C1 segment of cervical spinal cord (tissue), 14 donors: ENCODE measurements around the gene PANX1.

ENCODE experiments used
- DNase-seq, 14 donors: peaks; one replicate each; lab custom pipeline; 2025; lab: John Stamatoyannopoulos, UW

PANX1 gene

DNA sequence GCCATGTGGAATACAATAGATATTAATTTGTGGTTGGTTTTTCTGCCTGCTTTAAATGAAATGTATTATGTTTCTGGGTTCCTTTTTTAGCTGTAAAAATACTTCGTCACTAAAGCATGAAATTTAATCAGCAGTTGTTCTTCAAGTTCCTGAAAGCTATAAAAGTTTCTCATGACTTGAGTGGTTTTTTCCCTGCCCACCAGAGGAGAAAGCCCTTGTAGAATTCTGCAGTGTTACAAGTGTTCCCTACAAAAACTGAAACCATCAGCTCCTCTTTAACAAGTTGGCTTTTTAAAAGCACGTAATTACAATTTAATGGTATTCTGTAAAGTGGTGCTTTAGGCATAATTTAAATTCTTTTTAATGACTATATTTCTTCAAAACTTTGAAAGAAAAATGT lies 56.2 kb downstream of the PANX1 start:
- no peak for DNase-seq

- no peak for DNase-seq
Measured at GRCh38 chr11:94185416-94186084, 56.9 kb downstream of the PANX1 start.

DNA sequence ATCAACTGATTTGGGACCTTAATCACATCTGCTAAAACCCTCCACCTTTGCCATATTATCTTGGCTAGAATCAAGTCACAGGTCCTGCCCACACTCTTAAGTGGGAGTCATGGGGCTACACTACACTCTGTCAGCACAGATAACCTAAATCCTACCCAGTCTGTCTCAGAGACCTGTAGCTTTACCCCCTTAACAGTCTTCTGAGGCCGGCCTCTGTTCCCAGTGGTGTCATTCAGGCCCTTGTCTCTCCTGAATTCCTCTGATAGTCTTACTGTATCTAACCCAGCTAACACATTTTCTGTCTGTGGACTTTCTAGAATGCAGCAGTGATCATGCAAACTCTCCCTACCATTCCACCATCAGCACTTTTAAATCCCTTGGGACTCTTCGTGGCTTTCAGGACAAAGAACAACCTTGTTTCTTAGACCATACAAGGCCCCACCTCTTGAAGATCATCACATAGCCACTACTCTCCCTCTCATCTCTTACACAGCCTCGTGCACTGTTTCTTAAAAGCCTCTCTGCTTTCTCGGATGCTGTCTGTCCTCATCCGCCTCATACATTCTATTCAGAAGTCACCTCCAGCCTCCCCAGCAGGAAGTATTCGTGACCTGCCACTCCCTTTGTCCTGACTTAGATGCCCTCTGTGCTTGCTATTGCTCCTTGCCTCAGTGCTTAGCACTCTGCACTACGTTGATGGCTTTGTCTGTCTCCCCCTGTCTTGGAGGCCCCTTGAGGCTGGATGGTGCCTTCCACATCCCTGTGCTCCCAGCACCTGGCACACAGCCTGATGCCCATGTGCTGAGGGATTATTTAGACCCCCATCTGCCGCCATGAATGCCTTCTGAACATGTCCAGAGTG lies 57.9 kb downstream of the PANX1 start:
- no peak for DNase-seq

GRCh38 chr11:94193288-94193687 lies 64.6 kb downstream of the PANX1 start:
- peak in 1 of 14 donors; percentile 37 for DNase-seq

GRCh38 chr11:94194712-94195111 lies 66.1 kb downstream of the PANX1 start:
- peak in 1 of 14 donors; percentile 20 for DNase-seq

DNA sequence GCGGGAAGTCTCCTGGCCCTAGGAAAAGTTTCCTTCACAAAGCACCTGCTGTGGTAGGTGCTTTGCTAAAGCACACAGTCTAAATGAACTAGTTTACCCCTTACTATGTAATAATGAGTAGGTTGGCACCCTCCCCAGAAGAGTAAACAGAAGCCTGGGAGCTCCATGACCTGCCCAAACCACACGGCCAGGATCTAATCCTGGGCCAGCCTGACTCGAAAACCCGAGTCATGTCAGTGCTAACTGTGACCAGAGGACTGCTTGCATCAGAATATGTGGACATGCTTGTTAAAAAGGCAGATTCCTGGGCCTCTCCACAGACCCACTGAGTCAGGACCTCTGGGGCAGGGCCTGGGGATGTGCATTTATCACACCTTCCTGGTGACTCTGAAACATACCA lies 67.7 kb downstream of the PANX1 start:
- DNase-seq: peak in 1 of 14 donors; percentile 17

DNA sequence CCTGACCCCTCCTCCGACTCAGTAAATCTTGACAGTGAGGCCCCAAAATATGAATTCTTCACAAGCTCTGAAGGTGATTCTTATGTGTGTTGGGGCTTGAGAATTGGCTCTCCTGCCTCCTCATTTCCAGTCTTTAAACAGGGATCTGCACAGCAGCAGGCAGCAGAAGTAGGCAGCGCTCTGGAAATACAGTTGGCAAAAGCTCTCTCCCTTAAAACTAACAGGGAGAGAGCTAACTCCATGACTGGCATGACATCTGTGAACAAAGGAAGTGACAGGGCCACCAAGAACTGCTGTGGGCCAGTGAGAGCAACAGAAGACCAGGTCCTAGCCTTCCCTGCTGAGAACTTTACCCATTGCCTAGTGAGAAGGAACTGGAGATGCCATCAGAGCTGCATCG lies 70.1 kb downstream of the PANX1 start:
- peak in 1 of 14 donors; percentile 64 for DNase-seq

- DNase-seq: peak in 2 of 14 donors; percentile 13 to 93
Measured at GRCh38 chr11:94199136-94200130, 70.8 kb downstream of the PANX1 start.

DNA sequence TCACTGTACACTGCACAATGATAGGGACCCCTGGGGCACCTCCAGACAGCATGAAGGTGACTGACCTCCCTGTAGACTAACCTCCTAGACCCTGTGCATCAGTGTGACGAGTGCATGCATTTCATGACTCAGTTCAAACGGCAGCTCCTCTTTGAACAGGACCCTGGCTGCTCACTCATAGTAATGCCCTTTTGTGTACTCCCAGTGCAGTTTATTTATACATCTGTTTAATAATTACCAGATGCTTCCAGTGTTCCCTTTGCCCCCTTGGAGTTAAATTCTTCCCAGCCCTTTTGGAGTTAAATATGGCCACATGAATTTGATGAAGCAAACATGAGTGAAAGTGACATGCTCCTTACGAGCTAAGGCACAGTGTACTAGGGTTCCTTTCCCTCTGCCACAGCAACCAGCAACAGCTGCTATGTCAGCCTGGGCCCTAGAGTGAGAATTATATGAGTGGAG lies 72.4 kb downstream of the PANX1 start:
- DNase-seq: peak in 1 of 14 donors; percentile 73

DNA sequence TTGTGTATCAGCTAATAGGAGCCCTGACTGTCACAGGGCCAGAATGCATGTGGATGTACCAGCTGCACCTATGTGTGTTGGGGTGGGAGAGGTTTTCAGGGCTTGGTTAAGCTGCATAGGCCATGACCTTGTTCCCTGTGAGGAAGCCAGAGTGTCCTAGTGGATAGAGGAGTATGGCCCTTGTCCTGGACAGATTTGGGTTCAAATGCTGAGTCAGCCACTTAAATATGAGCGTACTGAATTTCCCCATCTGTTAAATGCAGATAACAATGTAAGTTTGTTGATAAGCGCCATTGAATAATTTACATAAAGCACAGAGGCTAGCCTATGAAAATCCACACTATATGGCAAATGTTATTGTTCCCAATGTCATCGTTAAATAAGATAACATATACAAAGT lies 74.4 kb downstream of the PANX1 start:
- peak in 1 of 14 donors; percentile 7 for DNase-seq

GRCh38 chr11:94211261-94211830 lies 82.7 kb downstream of the PANX1 start:
- DNase-seq: peak in 1 of 14 donors; percentile 31

DNA sequence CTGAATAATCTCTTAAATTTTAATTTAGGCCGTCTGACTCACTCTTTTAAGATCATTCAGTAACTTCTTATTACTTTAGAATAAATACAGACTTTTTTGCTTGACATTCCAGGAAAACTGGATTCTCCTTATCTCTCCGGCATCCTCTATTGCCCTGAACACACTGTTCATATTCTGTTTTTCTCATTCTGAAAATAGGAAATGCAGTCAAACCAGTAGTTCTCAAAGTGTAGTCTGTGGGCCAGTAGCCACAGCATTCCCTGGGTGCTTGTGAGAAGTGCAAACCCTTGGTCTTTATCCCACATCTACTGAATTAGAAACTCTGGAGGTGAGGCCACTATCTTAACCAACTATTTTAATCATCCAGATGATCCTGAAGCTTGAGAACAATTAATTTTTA lies 84.3 kb downstream of the PANX1 start:
- no peak for DNase-seq

DNA sequence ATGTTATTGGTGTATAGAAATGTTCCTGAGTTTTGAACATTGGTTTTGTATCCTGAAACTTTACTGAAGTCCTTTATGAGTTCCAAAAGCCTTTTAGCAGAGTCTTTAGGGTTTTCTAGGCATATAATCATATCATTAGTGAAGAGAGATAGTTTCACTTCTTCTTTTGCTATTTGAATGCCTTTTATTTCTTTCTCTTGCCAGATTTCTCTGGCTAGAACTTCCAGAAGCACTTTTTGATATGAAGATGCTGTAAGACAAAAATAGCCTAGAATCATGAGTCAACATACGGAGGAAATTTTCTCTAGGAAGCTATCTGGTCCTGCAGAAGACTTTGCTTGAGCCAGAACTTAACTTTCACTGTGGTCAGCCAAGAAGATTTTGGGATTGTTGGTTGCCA lies 89.1 kb downstream of the PANX1 start:
- DNase-seq: no peak

- no peak for DNase-seq
Measured at GRCh38 chr11:94218372-94218771, 89.7 kb downstream of the PANX1 start.

DNA sequence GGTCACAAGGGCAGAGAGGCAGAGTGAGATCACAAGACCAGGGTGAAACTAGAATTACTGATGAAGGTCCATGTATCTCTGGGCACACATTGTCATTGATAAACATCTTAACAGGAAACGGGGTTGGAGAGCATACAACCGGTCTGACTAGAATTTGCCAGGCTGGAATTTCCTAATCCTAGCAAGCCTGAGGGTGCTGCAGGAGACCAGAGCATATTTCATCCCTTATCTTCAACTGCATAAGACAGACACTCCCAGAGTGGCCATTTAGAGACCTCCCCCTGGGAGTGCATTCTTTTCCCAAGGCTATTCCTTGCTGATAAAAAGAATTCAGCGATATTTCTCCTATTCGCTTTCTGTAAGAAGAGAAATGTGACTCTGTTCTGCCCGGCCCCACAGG lies 91.1 kb downstream of the PANX1 start:
- no peak for DNase-seq

- no peak for DNase-seq
Measured at GRCh38 chr11:94224078-94224477, 95.4 kb downstream of the PANX1 start.
